GM12801 (cell line): ENCODE measurements around the gene BARX1.

ENCODE experiments used
- CTCF ChIP-seq: IDR thresholded peaks from one replicate; pipeline ENCODE4 v1.5.1; 2011; ENCODE audit warnings: control low read depth; ENCODE audit not compliant: insufficient read length; ENCODE audit errors: extremely low read depth

The BARX1 gene

DNA sequence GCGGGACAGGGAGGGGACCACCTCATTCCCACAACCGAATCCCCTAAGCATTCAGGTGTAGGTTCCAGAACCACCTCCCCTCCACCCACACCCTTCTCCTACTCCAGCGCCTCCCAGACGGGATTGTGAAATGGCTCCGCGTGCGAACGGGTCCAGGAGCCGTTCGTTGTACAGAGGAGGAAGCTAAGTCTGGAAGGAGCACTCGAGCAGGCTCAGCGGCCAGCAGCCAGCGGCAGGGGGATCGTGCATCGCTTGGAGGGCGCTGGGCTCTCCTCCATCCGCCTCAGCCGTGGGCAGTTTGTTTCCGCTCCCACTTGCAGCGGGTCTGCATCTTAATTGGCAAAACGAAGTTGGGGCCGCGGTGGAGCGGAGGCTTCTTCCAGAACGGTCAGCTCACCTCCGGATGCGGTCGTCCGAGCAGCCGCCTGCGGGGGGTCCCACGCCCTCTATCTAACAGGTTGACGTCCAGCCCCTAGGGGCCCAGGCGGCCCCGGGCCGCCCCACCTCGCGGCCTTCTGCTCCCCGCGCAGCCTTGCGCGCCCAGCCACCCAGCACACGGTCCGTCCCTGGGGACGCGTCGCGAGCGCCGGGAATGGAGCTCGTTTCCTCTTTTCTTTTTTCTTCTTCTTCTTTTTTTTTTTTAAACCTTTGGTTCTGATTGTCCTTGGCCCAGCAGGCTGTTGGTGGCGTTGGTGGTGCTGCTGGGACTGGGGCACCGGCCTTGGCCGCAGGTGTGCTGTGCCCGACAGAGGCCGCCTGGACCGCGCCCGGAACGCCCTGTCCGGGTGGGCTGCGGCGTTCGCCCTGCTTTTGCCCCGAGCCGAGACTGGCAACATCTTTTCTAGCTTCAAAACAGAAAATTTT is 3.9 kb upstream of the BARX1 start:
- no peak for TF ChIP-seq CTCF

GRCh38 chr9:93958121-93958818 is 3.1 kb upstream of the BARX1 start:
- no peak for TF ChIP-seq CTCF

GRCh38 chr9:93955981-93956784 is 1.0 kb upstream of the BARX1 start:
- no peak for TF ChIP-seq CTCF

DNA sequence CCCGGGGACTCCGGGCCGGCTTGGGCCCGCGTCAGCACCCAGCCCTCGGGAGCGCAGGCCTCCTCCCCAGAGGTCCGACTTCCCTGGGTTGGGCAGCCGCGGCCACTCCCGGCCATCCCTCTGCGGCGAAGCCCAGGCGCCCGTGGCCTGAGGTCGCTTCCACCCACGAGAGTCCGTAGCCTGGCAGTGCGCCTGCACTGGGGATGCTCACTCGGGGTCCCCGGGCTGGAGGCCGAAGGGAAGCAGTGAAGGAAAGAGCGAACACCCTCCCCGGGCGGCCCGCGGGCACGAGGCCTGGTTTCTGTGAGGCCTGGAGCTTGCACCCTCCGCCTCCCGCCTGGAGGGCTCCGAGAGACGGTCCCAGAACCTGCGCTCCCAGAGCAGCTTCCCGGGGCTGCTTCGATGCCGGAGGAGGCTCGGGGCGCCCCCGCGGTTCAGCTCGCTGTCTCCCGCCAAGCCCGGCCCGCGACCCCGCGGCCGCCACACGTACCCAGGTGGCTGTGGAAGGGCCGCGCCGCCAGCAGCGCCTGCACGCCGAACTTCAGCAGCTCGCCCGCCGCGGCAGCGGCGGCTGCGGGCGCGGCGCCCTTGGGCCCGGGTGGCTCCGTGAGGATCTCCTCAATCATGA is 607 bp downstream of the BARX1 start:
- no peak for TF ChIP-seq CTCF

DNA sequence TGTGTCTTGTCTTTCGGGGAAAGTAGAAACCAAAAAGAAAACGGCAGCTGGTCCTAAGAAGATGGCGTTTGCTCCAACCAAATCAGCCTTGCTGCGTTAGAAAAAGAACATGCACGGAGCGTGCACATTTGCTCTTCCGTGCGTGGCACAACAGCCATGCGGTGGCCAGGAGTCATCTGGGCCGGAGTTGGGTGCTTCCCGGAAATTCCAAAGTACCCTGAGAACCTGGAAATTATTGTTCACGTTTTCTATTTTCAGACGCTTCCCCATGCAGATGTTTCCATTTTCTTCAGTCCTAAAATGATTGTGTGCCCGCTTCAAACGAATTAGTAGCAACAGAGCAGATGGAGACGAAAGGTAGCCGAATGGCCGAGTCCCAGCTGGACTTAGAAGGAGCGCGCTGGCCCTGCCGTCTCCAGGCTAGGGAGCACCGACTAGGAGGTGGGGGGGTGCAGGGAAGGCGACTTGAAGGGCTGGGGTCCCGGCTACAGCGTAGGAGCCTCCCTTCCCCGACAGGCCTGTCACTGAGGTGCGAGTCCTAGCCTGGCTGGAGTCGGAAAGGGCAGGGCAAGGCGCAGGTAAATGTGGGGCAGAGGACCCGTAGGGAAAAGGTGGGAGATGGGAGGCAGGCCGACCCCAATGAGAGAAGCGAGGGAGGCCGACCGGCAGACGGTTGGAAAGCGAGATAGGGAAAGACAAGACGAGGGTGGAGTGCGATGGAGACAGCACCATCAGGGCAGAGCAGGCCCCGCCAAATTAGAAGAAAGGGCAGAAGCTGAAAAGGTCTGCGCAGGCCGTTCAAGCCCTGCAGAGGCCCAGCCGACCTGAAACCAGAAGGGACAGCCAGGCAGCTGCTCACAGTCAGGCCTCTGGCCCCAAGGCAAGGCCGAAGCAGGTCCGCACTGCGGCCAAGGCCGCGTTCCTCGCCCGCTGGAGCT is 1.4 kb downstream of the BARX1 start:
- TF ChIP-seq CTCF: no peak

DNA sequence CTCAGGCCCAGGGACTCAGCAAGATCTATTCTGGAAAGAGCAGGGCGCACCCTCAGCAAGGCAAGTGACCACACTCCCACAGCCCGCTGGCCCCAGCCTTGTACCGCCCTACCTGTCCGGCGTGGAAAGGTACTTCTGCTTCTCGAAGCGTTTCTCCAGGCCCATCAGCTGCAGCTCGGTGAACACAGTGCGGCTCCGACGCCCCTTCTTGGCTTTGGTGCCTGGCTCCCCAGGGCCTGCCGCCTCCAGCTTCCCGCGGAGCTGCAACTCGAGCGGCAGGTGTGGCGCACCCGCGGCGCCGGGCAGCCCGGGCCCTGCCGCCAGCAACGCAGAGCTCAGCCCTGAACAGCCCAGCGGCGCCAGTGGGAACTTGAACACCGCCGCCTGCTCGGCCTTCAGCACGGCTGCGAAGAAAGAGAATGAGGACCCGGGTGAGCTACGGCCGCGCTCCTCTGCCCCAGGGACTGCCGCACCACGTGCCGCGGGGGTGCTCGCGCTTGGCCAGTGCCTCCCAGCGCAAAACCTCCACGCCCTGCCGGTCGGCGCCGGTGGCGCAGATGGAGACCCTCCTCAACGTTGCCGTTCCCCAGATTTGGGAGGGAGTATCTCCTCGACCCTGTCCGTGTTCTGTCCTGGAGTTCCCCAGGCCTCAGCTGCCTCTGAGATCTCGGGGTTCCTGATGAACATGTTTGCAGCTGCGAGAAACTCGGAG is 2.2 kb downstream of the BARX1 start:
- TF ChIP-seq CTCF: no peak
